Mononuclear cell (primary cell): ENCODE data around the gene UBE2E1. TPM values are rescaled to one million over a fixed set of nuclear protein-coding genes. Genes with fewer than 3 reads are reported as not detected.

ENCODE experiments used
- H3K27me3 ChIP-seq: 2 replicates; pipeline ENCODE4 v1.6.0; 2011; ENCODE audit warnings: low read length, control low read depth; ENCODE audit not compliant: insufficient read depth
- H3K4me1 ChIP-seq: 2 replicates; pipeline ENCODE4 v1.5.1; 2011; ENCODE audit warnings: mild to moderate bottlenecking, low read length, control low read depth; ENCODE audit not compliant: insufficient read depth
- H3K4me3 ChIP-seq: 2 replicates; pipeline ENCODE4 v1.5.1; 2011; ENCODE audit warnings: mild to moderate bottlenecking, low read length, moderate library complexity
- H3K9me3 ChIP-seq: 2 replicates; pipeline ENCODE4 v1.5.1; 2011; ENCODE audit warnings: low read depth, mild to moderate bottlenecking, control low read depth, low read length
- total RNA-seq: library from RNA; depleted of rRNA; stranded (reverse); fragments of >200 nt; gene quantifications from one replicate; pipeline ENCODE4 v1.2.3, GENCODE V29; 2012

Gene UBE2E1
- total RNA-seq, 1 donor = 113 TPM

- Histone ChIP-seq H3K27me3 (no peaks in the 10 kb centered on the region), H3K4me1 (no peaks in the 10 kb centered on the region), H3K4me3 (no peak overlapping the region), H3K9me3 (no peaks in the 10 kb centered on the region)
Measured at GRCh38 chr3:23781051-23781450, 24.7 kb upstream of the UBE2E1 start.

DNA sequence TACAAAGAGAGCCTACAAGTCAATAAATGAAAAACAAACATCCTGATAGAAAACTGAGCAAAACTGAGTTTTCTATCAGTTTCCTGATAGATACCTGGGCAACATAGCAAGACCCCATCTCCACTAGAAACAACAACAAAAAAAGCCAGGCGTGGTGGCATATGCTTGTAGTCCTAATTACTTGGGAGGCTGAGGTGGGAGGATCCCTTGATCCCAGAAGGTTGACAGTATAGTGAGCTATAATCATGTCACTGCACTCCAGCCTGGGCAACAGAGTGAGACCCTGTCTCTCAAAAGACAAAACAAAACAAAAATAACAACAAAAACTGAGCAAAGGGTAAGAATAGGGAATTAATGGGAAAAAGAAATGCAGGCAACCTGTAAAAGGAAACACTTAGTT, 23.9 kb upstream of the UBE2E1 start:
- Histone ChIP-seq H3K4me3 (no peak overlapping the region), H3K27me3 (no peaks in the 10 kb centered on the region), H3K9me3 (no peaks in the 10 kb centered on the region), H3K4me1 (no peaks in the 10 kb centered on the region)

GRCh38 chr3:23785097-23785645, 20.6 kb upstream of the UBE2E1 start:
- Histone ChIP-seq H3K4me3 (no peak overlapping the region), H3K27me3 (no peaks in the 10 kb centered on the region), H3K9me3 (no peaks in the 10 kb centered on the region), H3K4me1 (no peaks in the 10 kb centered on the region)

DNA sequence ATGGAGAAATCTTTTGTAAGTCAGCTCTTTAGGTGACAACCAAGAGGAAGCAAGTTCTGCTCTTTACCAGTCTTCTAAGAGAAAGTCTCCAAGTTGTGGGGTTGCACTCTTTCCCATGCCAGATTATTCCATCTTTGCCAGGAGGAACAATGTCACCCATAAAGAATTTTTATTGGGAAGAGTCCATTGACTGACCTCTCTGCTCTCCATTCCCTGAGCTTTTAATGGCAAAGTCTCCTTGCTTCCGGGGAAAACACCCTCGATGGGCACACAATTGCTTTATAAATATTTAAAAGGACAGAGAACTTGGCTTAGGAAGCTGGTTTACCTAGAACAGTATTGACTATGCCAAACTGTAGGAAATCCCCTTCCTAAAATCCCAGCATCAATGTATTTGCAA, 19.9 kb upstream of the UBE2E1 start:
- Histone ChIP-seq H3K9me3 (no peaks in the 10 kb centered on the region), H3K4me3 (no peak overlapping the region), H3K27me3 (no peaks in the 10 kb centered on the region), H3K4me1 (no peaks in the 10 kb centered on the region)

- Histone ChIP-seq H3K4me3 (no peak overlapping the region), H3K27me3 (no peaks in the 10 kb centered on the region), H3K4me1 (no peaks in the 10 kb centered on the region), H3K9me3 (no peaks in the 10 kb centered on the region)
Measured at GRCh38 chr3:23791678-23792077, 14.1 kb upstream of the UBE2E1 start.

DNA sequence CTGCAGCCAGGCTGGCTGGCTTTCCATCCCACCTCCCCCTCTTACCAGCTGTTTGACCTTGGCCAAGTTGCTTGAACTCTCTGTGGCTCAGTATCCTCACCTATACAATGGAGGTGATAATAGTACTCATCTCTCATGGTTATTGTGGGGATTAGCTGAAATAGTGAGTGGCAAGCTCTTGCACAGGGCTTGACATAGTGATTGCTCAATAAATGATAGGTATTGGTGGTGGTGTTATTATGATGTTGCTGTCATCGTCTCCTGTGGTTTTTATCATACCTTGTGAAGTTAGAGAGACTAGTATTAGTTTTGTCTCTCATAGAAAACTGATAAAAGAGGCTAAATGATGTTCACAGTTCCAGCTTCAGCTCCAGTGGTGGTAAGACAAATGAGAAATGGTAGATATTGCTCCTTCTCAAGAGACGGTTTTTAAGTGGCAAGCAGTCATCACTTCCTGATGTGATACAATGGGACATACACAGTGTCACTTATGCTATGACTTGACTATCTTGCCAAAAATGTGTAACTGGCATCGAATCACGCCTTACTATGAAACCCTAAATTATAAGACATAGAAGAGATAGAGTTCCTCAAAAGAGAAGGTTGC, 12.1 kb upstream of the UBE2E1 start:
- H3K9me3 ChIP-seq = no peaks in the 10 kb centered on the region
- no peaks in the 10 kb centered on the region for H3K27me3 ChIP-seq
- no peaks in the 10 kb centered on the region for H3K4me1 ChIP-seq
- H3K4me3 ChIP-seq = no peak overlapping the region

DNA sequence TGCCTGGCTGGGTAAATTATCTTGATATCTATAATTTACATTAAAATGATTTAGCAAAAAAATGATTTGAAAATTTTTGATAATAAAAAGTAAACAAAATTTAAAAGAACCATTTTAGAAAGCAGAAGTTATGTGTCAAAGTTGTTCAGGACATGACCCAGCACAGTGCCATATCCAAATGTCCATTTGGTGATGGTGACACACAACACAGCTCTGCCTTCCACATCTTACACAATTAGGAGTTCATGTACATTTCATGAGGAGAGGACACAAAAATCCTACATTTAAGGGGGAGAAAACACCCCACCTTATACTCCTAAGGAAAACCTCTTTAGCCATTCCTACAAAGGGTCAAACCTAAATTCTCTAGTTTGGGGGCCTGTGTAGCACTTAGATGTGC, 10.7 kb upstream of the UBE2E1 start:
- no peak overlapping the region for H3K4me3 ChIP-seq
- no peaks in the 10 kb centered on the region for H3K27me3 ChIP-seq
- H3K4me1 ChIP-seq = no peaks in the 10 kb centered on the region
- H3K9me3 ChIP-seq = no peaks in the 10 kb centered on the region

- Histone ChIP-seq H3K4me3 (no peak overlapping the region), H3K4me1 (no peaks in the 10 kb centered on the region)
Measured at GRCh38 chr3:23796518-23796917, 9.2 kb upstream of the UBE2E1 start.

GRCh38 chr3:23797491-23797890, 8.3 kb upstream of the UBE2E1 start:
- Histone ChIP-seq H3K9me3 (no peaks in the 10 kb centered on the region), H3K4me1 (no peaks in the 10 kb centered on the region), H3K27me3 (no peaks in the 10 kb centered on the region)

More at GRCh38 chr3:23796518-23796917, 9.2 kb upstream of the UBE2E1 start:
- H3K9me3 ChIP-seq = no peaks in the 10 kb centered on the region
- H3K27me3 ChIP-seq = no peaks in the 10 kb centered on the region

DNA sequence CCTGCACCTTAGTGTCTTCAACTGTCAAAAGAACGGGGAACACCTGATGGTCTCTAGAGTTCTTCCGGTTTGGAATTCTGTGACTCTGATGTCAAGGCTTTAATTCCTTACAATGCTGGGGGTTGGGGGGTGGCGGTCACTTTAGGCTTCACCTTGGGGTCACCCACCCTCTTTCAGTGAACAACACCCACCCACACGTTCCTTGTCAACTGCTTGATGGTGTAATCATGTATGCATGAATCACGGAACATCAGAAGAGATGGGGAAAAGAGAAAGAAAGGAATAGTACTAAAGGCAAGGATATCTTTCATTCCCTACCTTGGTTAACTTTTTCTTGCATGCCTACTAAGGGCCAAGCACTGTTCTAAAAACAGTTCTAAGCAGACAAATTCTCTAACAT, 7.3 kb upstream of the UBE2E1 start:
- Histone ChIP-seq H3K4me3 (no peak overlapping the region), H3K9me3 (no peaks in the 10 kb centered on the region), H3K4me1 (no peaks in the 10 kb centered on the region), H3K27me3 (no peaks in the 10 kb centered on the region)

More at GRCh38 chr3:23797491-23797890, 8.3 kb upstream of the UBE2E1 start:
- no peak overlapping the region for H3K4me3 ChIP-seq

- Histone ChIP-seq H3K27me3 (no peaks in the 10 kb centered on the region), H3K4me1 (no peaks in the 10 kb centered on the region), H3K9me3 (no peaks in the 10 kb centered on the region), H3K4me3 (no peak overlapping the region)
Measured at GRCh38 chr3:23798876-23799275, 6.9 kb upstream of the UBE2E1 start.

- peaks cover 4% of the 10 kb centered on the region for H3K4me1 ChIP-seq
- no peaks in the 10 kb centered on the region for H3K27me3 ChIP-seq
- H3K9me3 ChIP-seq = no peaks in the 10 kb centered on the region
- no peak overlapping the region for H3K4me3 ChIP-seq
Measured at GRCh38 chr3:23800731-23801130, 5.0 kb upstream of the UBE2E1 start.

DNA sequence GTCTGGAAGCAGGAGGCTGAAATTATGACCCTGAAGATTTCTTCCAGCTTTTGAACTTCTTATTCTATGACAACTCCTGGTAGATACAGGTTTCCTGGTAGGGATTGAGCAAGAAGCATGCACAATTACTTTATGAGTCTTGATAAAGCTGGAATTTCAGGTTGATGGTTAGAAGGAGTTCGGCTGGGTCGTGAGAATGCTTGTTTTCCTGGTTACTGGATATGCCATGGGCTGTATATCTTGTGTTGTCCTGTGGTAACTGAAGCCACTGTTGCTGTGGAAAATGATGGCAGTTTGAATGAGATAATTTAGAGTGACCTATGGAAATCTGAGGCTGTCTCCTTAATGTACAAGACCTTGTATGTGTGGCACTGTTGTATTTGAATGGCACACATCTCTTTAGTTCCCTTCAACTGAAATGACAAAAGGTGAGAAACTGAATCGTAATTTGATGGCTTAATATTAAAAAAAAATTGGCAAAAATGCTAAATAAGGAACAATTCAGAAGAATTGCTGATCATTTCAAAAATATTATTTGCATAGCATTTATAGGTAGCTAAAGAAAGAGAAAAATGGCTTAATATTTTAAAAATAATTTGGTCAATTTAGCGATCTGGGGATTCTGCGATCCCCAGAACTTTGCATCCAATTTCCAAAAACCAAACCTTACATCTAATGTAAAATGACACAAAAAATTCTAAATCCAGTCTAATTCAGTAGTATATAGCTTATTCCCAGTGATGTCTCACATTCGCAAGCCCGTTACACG, 1.1 kb upstream of the UBE2E1 start:
- H3K4me1 ChIP-seq = peaks cover 28% of the 10 kb centered on the region
- H3K27me3 ChIP-seq = no peaks in the 10 kb centered on the region
- H3K9me3 ChIP-seq = no peaks in the 10 kb centered on the region
- no peak overlapping the region for H3K4me3 ChIP-seq

DNA sequence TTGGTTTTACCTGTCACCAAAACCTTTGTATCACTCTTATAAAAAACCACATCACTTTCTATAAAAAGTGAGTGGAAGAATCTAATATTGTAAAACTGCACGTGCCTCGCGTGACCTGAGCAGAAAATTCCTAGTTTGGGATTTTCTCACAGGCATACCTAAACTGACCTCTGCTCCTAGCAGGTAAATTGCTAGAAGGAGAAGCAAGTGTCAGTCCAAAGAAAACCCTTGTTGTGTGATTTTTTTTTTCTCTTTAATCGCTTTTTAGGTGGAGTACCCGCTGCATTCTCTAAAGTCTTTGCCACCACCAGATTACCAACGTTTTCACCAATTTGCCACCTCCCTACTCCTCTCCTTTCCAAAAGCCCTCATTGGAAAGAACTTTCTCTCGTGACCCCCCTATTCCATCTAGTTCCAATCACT, 534 bp upstream of the UBE2E1 start:
- Histone ChIP-seq H3K4me3 (peak overlapping the region; percentile 32), H3K27me3 (no peaks in the 10 kb centered on the region), H3K4me1 (peaks cover 34% of the 10 kb centered on the region), H3K9me3 (no peaks in the 10 kb centered on the region)

GRCh38 chr3:23806534-23807423, 1.0 kb downstream of the UBE2E1 start:
- no peaks in the 10 kb centered on the region for H3K9me3 ChIP-seq
- peaks cover 41% of the 10 kb centered on the region for H3K4me1 ChIP-seq
- H3K4me3 ChIP-seq = peak overlapping the region; percentile 49
- no peaks in the 10 kb centered on the region for H3K27me3 ChIP-seq
